Stimulated activated CD8-positive, alpha-beta memory T cell treated with anti-CD3 and anti-CD28 coated beads, Interleukin-7, amount 100 ng/mL, for 24 hours (primary cell): Measurements from ENCODE around the gene MACROD2.

Experiments used
- DNase-seq: peaks from one replicate; pipeline ENCODE4 v3.0.0-alpha.2; 2020; ENCODE audit warnings: low read depth

MACROD2 gene

DNA sequence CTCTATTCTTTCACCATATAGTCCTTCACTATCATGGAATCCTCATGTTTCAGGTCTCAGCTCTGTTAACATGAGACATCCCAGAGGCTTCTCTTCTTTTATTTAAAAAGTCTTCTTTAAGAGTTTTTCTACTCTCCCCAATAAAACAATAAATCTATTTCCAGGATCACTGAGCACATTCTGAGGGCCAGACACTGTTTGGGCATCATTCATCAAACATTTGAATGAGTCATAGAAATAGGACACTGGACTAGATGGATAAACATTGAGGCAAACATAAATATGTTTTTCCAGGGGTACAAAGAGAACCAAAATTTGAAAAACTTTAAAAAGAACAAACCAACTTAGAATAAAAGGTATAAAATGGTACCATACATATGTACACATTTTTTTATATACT is 2023.6 kb downstream of the MACROD2 start:
- DNase-seq, result no peak

DNA sequence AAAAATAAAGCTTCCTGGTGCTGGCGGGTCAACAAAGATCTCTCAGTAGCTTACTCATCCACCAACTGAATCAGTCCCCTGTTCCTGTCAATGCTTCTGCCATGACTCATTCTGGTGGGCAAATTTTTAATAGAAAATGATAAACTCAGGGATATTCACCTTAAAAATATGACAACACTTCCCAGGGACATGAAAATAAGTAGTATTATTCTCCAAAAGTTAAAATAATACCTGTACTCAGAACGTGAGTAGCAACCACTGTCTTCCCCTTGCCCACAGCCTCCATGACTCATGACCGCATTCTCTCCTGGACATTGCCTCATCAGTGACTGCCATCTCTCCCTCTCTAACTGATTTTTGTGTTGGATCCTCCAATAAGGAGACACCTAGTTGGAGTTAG is 2025.7 kb downstream of the MACROD2 start:
- DNase-seq, result no peak

- no peak for DNase-seq
Observed at GRCh38 chr20:16025084-16025483, 2029.8 kb downstream of the MACROD2 start.

GRCh38 chr20:16027686-16028085 is 2032.4 kb downstream of the MACROD2 start:
- DNase-seq, result no peak

GRCh38 chr20:16028923-16029322 is 2033.6 kb downstream of the MACROD2 start:
- DNase-seq, result no peak

DNA sequence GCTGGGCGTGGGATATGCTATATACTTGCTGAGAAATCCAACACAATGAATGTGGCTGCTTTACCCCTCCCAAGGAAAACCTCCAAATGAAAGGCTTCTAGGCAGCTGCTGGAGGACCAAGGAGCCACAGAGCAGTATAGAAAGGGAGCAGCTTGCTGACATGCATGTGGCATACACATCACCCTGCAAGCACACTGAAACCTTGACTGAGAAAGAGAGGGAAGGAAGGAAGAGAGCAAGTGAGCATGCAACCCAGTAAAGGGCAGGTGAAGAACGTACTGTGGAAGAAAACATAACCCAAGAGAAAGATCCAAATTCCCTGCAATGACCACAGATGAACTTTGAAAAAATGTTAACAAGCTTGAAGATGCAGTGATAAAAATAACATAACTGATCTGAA is 2034.9 kb downstream of the MACROD2 start:
- no peak for DNase-seq

GRCh38 chr20:16035576-16035975 is 2040.3 kb downstream of the MACROD2 start:
- no peak for DNase-seq

- no peak for DNase-seq
Observed at GRCh38 chr20:16036331-16036730, 2041.0 kb downstream of the MACROD2 start.

- no peak for DNase-seq
Observed at GRCh38 chr20:16040742-16041141, 2045.4 kb downstream of the MACROD2 start.

DNA sequence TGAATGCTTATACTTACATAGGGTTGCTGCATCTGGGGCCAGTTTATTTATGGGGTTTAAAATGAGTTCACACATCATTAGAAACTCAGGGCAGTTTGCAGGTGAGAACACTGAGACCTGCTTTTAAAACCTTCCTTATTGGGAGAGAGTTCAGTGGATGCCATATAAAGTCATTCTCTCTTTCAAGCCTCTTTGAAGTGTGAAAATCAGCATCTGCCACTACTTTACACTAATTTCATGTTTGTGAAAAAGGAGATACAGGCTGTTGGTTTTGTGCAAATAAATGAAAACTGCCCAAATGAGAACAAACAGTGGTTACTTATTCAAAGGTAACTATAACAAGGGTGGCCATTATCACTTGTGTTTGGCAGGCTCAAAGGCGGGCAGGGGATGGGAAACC is 2047.4 kb downstream of the MACROD2 start:
- no peak for DNase-seq

- DNase-seq, result no peak
Observed at GRCh38 chr20:16043931-16044330, 2048.6 kb downstream of the MACROD2 start.

GRCh38 chr20:16048876-16049275 is 2053.6 kb downstream of the MACROD2 start:
- no peak for DNase-seq

DNA sequence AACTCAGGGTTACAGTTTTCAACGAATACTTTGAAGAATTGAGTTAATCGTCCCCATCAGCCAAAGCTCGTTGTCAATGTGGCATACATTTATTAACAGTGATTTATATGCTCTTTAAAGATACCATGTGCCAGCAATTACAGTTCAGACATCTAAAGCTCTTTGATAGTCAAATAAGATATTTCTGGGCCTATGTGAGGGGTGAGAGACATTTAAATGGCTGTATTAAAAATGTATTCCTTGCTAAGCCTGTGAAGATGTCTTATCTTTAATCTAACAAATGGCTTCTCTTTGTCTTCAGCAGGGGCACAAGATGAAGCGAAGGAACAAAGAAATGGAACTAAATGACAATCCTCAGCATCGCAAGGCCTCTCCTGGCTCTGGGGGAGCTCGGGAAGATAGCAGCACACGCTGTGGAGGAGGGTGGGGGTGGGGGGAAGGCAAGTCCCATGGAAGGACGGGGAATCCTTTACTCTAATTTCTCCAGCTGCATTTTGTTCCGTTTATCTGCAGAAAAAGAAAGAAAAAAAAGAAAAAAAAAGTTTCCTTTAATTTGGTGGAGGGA is 2054.3 kb downstream of the MACROD2 start:
- no peak for DNase-seq

GRCh38 chr20:16050366-16050765 is 2055.1 kb downstream of the MACROD2 start:
- DNase-seq, result no peak

DNA sequence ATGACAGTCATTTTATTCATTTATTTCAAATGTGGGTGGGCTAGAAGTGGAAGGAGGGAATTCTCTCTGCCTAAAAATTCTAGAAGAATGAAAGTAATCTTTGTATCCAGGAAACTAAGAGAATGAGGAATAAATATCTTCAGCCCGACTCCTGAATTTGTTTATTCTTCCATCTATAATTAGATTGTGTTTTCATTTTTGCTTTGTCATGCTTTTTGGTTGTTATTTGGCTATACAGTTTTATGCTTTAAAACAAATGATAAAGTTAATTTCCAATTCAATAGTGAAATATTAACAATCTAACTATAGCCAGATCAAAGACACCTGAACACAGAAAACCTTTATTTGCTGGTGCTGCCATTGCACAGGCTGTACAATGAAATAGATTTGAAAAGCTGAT is 2056.7 kb downstream of the MACROD2 start:
- no peak for DNase-seq

DNA sequence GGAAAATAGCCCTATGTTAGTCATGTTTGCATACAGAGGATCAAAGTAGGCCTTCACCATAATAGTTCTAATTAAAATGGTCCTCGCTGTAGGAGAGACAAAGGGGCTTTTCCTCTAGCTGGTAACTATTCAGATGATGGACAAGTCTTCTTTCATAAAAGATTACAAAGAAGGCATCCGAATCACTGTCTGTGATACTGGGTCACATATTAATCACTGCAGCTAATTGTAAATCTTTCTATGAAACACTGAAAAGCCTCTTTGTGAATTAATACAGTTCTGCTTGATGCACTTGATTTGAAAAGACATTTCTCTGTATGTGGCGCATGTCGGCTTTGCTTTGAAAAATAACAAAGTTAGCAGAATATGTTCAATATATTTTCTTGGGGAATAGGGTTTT is 2057.1 kb downstream of the MACROD2 start:
- DNase-seq, result no peak

DNA sequence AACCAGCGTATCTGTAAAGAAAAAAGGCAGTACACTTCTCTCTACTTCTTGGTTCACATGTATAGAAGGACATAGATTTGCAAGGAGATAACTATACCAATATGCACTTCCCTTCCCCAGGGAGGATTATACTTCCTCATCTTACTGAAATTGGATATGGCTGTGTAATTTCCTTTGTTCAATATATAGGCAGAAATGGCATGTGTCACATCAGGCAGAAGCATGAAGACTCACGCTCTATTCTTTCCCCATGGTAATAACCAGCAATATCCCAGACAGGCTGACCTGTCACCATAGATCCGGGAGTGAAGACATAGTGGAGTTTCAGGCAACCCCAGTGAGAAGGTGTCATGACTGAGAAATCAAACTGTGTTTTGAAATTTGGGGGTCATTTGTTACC is 2059.7 kb downstream of the MACROD2 start:
- DNase-seq, result no peak

- DNase-seq, result no peak
Observed at GRCh38 chr20:16057651-16058050, 2062.3 kb downstream of the MACROD2 start.

DNA sequence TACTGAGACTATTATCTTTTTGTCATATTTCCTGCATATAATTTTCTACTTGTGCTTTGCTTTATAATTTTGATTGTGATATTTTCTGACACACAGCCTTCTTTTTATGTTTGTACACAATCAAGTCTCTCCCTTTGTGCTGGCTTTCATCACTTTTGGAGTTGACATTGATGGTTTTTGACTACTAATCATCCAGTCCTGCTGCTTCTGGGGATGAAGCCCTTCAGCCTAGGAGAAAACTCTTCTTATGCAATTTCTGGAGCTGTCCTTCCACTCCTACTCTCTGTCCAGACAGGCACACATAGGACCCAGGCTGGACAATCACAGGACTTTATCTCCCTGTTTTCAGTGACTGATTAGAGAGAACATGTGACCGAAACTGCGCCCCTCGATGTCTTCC is 2063.0 kb downstream of the MACROD2 start:
- no peak for DNase-seq

DNA sequence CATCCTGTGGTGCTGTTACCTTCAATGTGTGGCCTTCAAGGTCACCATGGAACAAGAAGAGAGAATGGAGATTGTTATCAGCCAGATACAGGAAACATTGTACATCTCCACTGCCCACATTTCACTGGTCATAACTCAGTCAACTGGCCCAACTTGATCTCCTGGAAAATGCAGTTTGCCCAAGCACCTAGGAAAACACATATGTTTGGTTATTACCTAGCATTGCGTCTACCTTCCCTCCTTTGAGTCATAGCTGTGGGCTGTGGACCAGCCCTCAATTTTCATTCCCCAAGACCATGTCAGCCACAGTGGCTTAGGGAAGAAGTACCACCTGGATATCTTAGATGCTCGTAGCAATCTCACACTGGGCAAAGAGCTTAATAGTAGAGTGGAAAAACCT is 2064.5 kb downstream of the MACROD2 start:
- no peak for DNase-seq

DNA sequence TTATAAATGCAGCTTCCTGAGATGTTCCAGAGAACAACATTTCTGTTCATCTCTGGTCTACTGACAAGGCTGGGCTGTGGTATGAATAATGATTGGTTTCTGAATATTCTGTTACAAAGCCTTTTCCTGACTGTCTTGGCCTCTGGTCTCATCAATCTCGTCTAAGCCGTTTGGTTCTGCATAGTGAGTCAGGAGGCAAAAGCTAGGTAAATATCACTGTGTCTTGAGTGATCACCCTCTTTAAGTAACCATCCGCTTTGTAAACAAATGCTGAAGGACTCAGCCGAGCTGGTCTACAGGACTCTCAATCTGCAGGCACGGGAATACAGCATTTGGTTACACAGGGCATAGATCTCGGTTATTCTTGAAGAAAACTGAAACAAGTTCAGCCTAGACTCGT is 2066.0 kb downstream of the MACROD2 start:
- no peak for DNase-seq

GRCh38 chr20:16062661-16063581 is 2067.6 kb downstream of the MACROD2 start:
- no peak for DNase-seq

GRCh38 chr20:16063881-16064280 is 2068.6 kb downstream of the MACROD2 start:
- DNase-seq, result no peak
